A549 (cell line): Measurements from ENCODE around the gene ZHX3. TPM values are rescaled to one million over a fixed set of nuclear protein-coding genes. Genes with fewer than 3 reads are reported as not detected.

Experiments
- ATAC-seq, 2 experiments: fragments of 200-7000 bp in 1 of 2; fragments of >200 bp in 1 of 2; cut with Nextera tagmentation in 1 of 2; cut with Tn5 transposase in 1 of 2; 3 replicates each; pipeline versions ENCODE4 v1.8.0 to v1.9.1; 2018 to 2020; ENCODE audit warnings: mild to moderate bottlenecking in 1 of 2, moderate library complexity in 1 of 2
- CTCF ChIA-PET: fragments of 300-600 bp; sonication (Branson Sonifier 250); formaldehyde crosslinking; extraction: SDS; loops from one replicate; lab custom pipeline; 2021; ENCODE audit warnings: antibody characterized with exemption, inconsistent platforms; lab: Yijun Ruan, JAX
- POLR2A ChIA-PET: fragments of 350-600 bp; formaldehyde crosslinking; extraction: SDS; loops from one replicate; lab custom pipeline; 2021; ENCODE audit warnings: antibody characterized with exemption, inconsistent platforms; lab: Yijun Ruan, JAX
- DNase-seq, 2 experiments: peaks; one replicate each; pipeline versions ENCODE4 v3.0.0 to v3.0.0-alpha.2; 2011 to 2016; ENCODE audit warnings: low read depth in 1 of 2, low spot score in 1 of 2
- FAIRE-seq: peaks from 2 replicates; lab custom pipeline; 2011; peaks lifted over from hg19 to GRCh38; lab: Jason Lieb, UNC
- H3K27ac ChIP-seq, 2 experiments: fragments of >200 bp; sonication (Bioruptor Twin); formaldehyde crosslinking; 3 replicates each; pipeline ENCODE4 v1.5.1; 2016 to 2017
- H3K4me1 ChIP-seq: fragments of >200 bp; sonication (Bioruptor Twin); formaldehyde crosslinking; 3 replicates; pipeline ENCODE4 v1.6.1; 2016
- H3K4me2 ChIP-seq: fragments of >200 bp; sonication (Bioruptor Twin); formaldehyde crosslinking; 3 replicates; pipeline ENCODE4 v1.6.1; 2016
- H3K4me3 ChIP-seq: fragments of >200 bp; sonication (Bioruptor Twin); formaldehyde crosslinking; 3 replicates; pipeline ENCODE4 v1.5.1; 2016
- H3K9me3 ChIP-seq: fragments of >200 bp; sonication (Bioruptor Twin); formaldehyde crosslinking; 3 replicates; pipeline ENCODE4 v1.6.1; 2016
- BCL3 ChIP-seq: fragments of >200 bp; sonication (Bioruptor Twin); formaldehyde crosslinking; IDR thresholded peaks from 3 replicates; pipeline ENCODE4 v1.6.1; 2016
- BHLHE40 ChIP-seq: IDR thresholded peaks from 2 replicates; pipeline ENCODE4 v1.6.1; 2012; ENCODE audit warnings: low read depth, low read length, inconsistent platforms
- EHF ChIP-seq: fragments of 250-450 bp; sonication (Bioruptor Pico); IDR thresholded peaks from 2 replicates; pipeline ENCODE4 v1.5.0; 2020; ENCODE audit warnings: mild to moderate bottlenecking
- EP300 ChIP-seq, 2 experiments: fragments of >200 bp; sonication (Bioruptor Twin); formaldehyde crosslinking; IDR thresholded peaks; 2 replicates in 1 of 2; 3 replicates in 1 of 2; pipeline ENCODE4 v1.6.1; 2016 to 2017
- FOXS1 ChIP-seq: fragments of 250-450 bp; sonication (Bioruptor Pico); IDR thresholded peaks from 2 replicates; pipeline ENCODE4 v1.5.0; 2020; ENCODE audit warnings: mild to moderate bottlenecking, moderate library complexity
- HEYL ChIP-seq: fragments of 250-450 bp; sonication (Bioruptor Pico); IDR thresholded peaks from 2 replicates; pipeline ENCODE4 v1.8.0; 2021; ENCODE audit warnings: mild to moderate bottlenecking, moderate library complexity
- HOXB5 ChIP-seq: fragments of 250-450 bp; sonication (Bioruptor Pico); IDR thresholded peaks from 2 replicates; pipeline ENCODE4 v1.5.0; 2020; ENCODE audit warnings: mild to moderate bottlenecking, moderate library complexity
- JUN ChIP-seq, 2 experiments: fragments of >200 bp; sonication (Bioruptor Twin); formaldehyde crosslinking; IDR thresholded peaks; 2 replicates in 1 of 2; 3 replicates in 1 of 2; pipeline ENCODE4 v1.6.1; 2016 to 2017
- KDM1A ChIP-seq: fragments of 200-600 bp; sonication (generic); IDR thresholded peaks from 2 replicates; pipeline ENCODE4 v1.6.1; 2016; ENCODE audit warnings: low read depth, mild to moderate bottlenecking
- MAX ChIP-seq: IDR thresholded peaks from 2 replicates; pipeline ENCODE4 v1.6.1; 2012
- PHF8 ChIP-seq: fragments of 200-600 bp; sonication (generic); IDR thresholded peaks from 2 replicates; pipeline ENCODE4 v1.6.1; 2016; ENCODE audit warnings: low read depth, mild to moderate bottlenecking, antibody characterized with exemption, moderate library complexity, borderline replicate concordance
- RCOR1 ChIP-seq: fragments of 150-350 bp; IDR thresholded peaks from 2 replicates; pipeline ENCODE4 v1.6.1; 2014; ENCODE audit warnings: antibody characterized with exemption, low read length, low read depth
- RFX5 ChIP-seq: fragments of 450-650 bp; IDR thresholded peaks from 2 replicates; pipeline ENCODE4 v1.7.1; 2014; ENCODE audit warnings: antibody characterized with exemption, mild to moderate bottlenecking, moderate library complexity
- TFCP2L1 ChIP-seq: fragments of 250-450 bp; sonication (Bioruptor Pico); IDR thresholded peaks from 2 replicates; pipeline ENCODE4 v1.5.0; 2021; ENCODE audit warnings: mild to moderate bottlenecking
- ZC3H11A ChIP-seq: fragments of 450-650 bp; IDR thresholded peaks from 2 replicates; pipeline ENCODE4 v1.6.1; 2014; ENCODE audit warnings: antibody characterized with exemption, mild to moderate bottlenecking
- ZSCAN20 ChIP-seq: fragments of 250-450 bp; sonication (Bioruptor Pico); IDR thresholded peaks from 2 replicates; pipeline ENCODE4 v1.8.0; 2022; ENCODE audit warnings: mild to moderate bottlenecking, moderate library complexity
- WGBS: methylation state at CpG from one replicate; pipeline ENCODE4 v1.1.6; 2017; ENCODE audit errors: missing lambda C conversion rate; 5-methylcytosine and 5-hydroxymethylcytosine counted together
- polyA plus RNA-seq, 4 experiments: library from polyadenylated mRNA; depleted of rRNA in 3 of 4; stranded (reverse); fragments of >200 nt; fragmentation: RNase III in 1 of 4; extraction: RNeasy Plus Mini Kit Qiagen cat#74134 plus additional on column Dnase treatment in 1 of 4; gene quantifications; 2 replicates in 3 of 4; 3 replicates in 1 of 4; pipeline ENCODE4 v1.2.3, GENCODE V29; 2011 to 2017
- TF ChIP-seq, protein P1 (sequence below): fragments of 250-450 bp; sonication (Bioruptor Pico); IDR thresholded peaks from 2 replicates; pipeline ENCODE4 v1.5.0; 2021; ENCODE audit warnings: mild to moderate bottlenecking, moderate library complexity, borderline replicate concordance
- TF ChIP-seq, protein P2 (sequence below): fragments of >200 bp; sonication (Bioruptor Twin); formaldehyde crosslinking; IDR thresholded peaks from 2 replicates; pipeline ENCODE4 v1.6.1; 2016

ZHX3 gene
- polyA plus RNA-seq, 2 of the 4 experiments (the other 2 are of a cell fraction), result 3.6 to 4.1 TPM

GRCh38 chr20:41161886-41162285 is 155.6 kb downstream of the ZHX3 start:
- CTCF ChIA-PET, result interaction anchor here (1.1 to 3.6 kb wide), 2 partner anchors 11 to 178 kb away, joined by 3 to 32 read pairs; no protein-coding TSS in a partner anchor
- 0 out of 6 replicates have a peak, but pooled peaks of 1 of the 2 experiments have one; percentile 28 for ATAC-seq
- WGBS, result 63% methylated on average over 1 of the region's 1 CpG
- POLR2A ChIA-PET, result no interaction called here
- Histone ChIP-seq H3K4me3 (no peak overlapping the region), H3K4me2 (no peak overlapping the region), H3K4me1 (no peaks in the 10 kb centered on the region)
- TF ChIP-seq ZSCAN20 (no peak), KDM1A (no peak)
- TF ChIP-seq, protein P1, sequence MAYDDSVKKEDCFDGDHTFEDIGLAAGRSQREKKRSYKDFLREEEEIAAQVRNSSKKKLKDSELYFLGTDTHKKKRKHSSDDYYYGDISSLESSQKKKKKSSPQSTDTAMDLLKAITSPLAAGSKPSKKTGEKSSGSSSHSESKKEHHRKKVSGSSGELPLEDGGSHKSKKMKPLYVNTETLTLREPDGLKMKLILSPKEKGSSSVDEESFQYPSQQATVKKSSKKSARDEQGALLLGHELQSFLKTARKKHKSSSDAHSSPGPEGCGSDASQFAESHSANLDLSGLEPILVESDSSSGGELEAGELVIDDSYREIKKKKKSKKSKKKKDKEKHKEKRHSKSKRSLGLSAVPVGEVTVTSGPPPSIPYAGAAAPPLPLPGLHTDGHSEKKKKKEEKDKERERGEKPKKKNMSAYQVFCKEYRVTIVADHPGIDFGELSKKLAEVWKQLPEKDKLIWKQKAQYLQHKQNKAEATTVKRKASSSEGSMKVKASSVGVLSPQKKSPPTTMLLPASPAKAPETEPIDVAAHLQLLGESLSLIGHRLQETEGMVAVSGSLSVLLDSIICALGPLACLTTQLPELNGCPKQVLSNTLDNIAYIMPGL (CRISPR knock-in tag), result no peak
- TF ChIP-seq, all 56 proteins: peak for 0
- Histone ChIP-seq H3K27ac (no peak overlapping the region), H3K9me3 (no peaks in the 10 kb centered on the region)
- FAIRE-seq, result no peak
- no peak for DNase-seq

DNA sequence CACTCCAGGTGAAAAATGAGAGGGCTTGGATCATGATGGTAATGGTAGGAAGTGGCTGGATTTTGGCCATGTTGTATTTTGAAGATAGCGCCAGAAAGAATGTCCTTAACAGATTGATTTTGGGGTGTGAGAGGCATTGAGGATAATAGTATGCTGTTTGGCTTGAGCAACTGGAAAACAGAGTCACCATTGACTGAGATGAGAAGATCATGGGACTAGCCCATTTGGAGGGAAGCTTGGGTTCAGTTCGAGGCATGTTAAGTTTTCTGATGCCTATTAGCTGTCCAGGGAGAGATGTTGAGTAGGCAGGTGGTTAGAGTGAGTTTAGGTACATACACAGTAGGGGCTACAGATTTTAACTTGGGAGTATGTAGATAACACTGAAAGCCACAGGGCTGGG is 156.8 kb downstream of the ZHX3 start:
- POLR2A ChIA-PET, result no interaction called here
- H3K4me3 ChIP-seq, result no peak overlapping the region
- no peak for TF ChIP-seq MAX
- TF ChIP-seq BCL3, result no peak
- TF ChIP-seq RFX5, result no peak
- TF ChIP-seq, protein P1 (CRISPR knock-in tag), result no peak
- no peak for TF ChIP-seq JUN (IDR thresholded peaks at IDR 0.05)
- TF ChIP-seq HEYL (CRISPR knock-in tag), result no peak
- no peak for TF ChIP-seq BHLHE40
- TF ChIP-seq EP300 (IDR thresholded peaks at IDR 0.05), result no peak
- TF ChIP-seq FOXS1 (CRISPR knock-in tag), result no peak
- TF ChIP-seq ZC3H11A, result no peak
- TF ChIP-seq HOXB5 (CRISPR knock-in tag), result no peak
- TF ChIP-seq, protein P2, sequence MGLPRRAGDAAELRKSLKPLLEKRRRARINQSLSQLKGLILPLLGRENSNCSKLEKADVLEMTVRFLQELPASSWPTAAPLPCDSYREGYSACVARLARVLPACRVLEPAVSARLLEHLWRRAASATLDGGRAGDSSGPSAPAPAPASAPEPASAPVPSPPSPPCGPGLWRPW, result no peak
- TF ChIP-seq ZSCAN20, result no peak
- no peak for TF ChIP-seq RCOR1
- TF ChIP-seq, all 56 proteins: peak for 0
- FAIRE-seq (no peak), DNase-seq (no peak), ATAC-seq (no peak)
- no peaks in the 10 kb centered on the region for H3K9me3 ChIP-seq
- CTCF ChIA-PET, result interaction anchor here (0.8 to 6.2 kb wide), 3 partner anchors 8 to 180 kb away, joined by 3 to 43 read pairs (median 3); partner anchors contain the start of gene LPIN3
- H3K27ac ChIP-seq, result no peak overlapping the region
- H3K4me1 ChIP-seq, result no peaks in the 10 kb centered on the region
- 90% methylated on average over 2 of the region's 2 CpGs for WGBS
- no peak overlapping the region for H3K4me2 ChIP-seq

DNA sequence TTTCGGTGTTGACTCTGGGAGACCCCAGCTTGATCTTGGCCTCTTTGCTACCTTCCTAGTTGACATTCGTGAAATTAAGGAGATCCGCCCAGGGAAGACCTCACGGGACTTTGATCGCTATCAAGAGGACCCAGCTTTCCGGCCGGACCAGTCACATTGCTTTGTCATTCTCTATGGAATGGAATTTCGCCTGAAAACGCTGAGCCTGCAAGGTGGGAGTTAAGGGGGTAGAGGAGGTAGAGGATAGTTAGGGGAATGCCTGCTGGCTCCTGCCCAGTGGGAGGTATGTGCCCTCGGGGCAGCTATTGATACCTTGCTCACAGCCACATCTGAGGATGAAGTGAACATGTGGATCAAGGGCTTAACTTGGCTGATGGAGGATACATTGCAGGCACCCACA is 158.0 kb downstream of the ZHX3 start:
- ChIA-PET CTCF (interaction anchor here (0.8 to 6.2 kb wide), 3 partner anchors 10 to 17 kb away, joined by 5 to 43 read pairs (median 8); no protein-coding TSS in a partner anchor), POLR2A (no interaction called here)
- TF ChIP-seq PHF8 (no peak), TFCP2L1 (CRISPR knock-in tag) (no peak), EHF (CRISPR knock-in tag) (no peak)
- H3K27ac ChIP-seq, result no peak overlapping the region
- no peak for FAIRE-seq
- no peak for DNase-seq
- H3K4me1 ChIP-seq, result no peaks in the 10 kb centered on the region
- H3K9me3 ChIP-seq, result no peaks in the 10 kb centered on the region
- no peak overlapping the region for H3K4me2 ChIP-seq
- 86% methylated on average over 10 of the region's 10 CpGs for WGBS
- H3K4me3 ChIP-seq, result no peak overlapping the region
- no peak for ATAC-seq
